ENCODE measurements around the gene CLSTN2. TPM values are rescaled to one million over a fixed set of nuclear protein-coding genes. Genes with fewer than 3 reads are reported as not detected.

CLSTN2 gene
- total RNA-seq, 1 donor from 2014 or later: 12.9 TPM

- no peak for DNase-seq (ENCODE audit: extremely low spot score, unreplicated experiment)
- TF ChIP-seq, protein P1, sequence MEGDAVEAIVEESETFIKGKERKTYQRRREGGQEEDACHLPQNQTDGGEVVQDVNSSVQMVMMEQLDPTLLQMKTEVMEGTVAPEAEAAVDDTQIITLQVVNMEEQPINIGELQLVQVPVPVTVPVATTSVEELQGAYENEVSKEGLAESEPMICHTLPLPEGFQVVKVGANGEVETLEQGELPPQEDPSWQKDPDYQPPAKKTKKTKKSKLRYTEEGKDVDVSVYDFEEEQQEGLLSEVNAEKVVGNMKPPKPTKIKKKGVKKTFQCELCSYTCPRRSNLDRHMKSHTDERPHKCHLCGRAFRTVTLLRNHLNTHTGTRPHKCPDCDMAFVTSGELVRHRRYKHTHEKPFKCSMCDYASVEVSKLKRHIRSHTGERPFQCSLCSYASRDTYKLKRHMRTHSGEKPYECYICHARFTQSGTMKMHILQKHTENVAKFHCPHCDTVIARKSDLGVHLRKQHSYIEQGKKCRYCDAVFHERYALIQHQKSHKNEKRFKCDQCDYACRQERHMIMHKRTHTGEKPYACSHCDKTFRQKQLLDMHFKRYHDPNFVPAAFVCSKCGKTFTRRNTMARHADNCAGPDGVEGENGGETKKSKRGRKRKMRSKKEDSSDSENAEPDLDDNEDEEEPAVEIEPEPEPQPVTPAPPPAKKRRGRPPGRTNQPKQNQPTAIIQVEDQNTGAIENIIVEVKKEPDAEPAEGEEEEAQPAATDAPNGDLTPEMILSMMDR (conservative IDR thresholded peaks at IDR 0.05): no peak
- Mint-ChIP-seq H3K36me3 (no peaks in the 10 kb centered on the region), H3K27ac (no peak overlapping the region), H3K27me3 (no peaks in the 10 kb centered on the region), H3K9me3 (no peaks in the 10 kb centered on the region), H3K4me3 (no peak overlapping the region), H3K4me1 (ENCODE audit: unreplicated experiment) (no peaks in the 10 kb centered on the region)
These were observed 309.9 kb downstream of the CLSTN2 start for GRCh38 chr3:140244893-140245292.

GRCh38 chr3:140246578-140246977 lies 311.6 kb downstream of the CLSTN2 start:
- Mint-ChIP-seq H3K36me3 (no peaks in the 10 kb centered on the region), H3K4me1 (ENCODE audit: unreplicated experiment) (peaks cover 4% of the 10 kb centered on the region), H3K27ac (no peak overlapping the region), H3K9me3 (no peaks in the 10 kb centered on the region), H3K27me3 (no peaks in the 10 kb centered on the region), H3K4me3 (no peak overlapping the region)
- TF ChIP-seq, protein P1 (conservative IDR thresholded peaks at IDR 0.05): no peak
- DNase-seq (ENCODE audit: extremely low spot score, unreplicated experiment): no peak

GRCh38 chr3:140247775-140248174 lies 312.8 kb downstream of the CLSTN2 start:
- H3K27me3 Mint-ChIP-seq: no peaks in the 10 kb centered on the region
- H3K4me1 Mint-ChIP-seq (ENCODE audit: unreplicated experiment): peaks cover 8% of the 10 kb centered on the region
- H3K9me3 Mint-ChIP-seq: no peaks in the 10 kb centered on the region
- no peak overlapping the region for H3K4me3 Mint-ChIP-seq
- DNase-seq (ENCODE audit: extremely low spot score, unreplicated experiment): no peak
- no peaks in the 10 kb centered on the region for H3K36me3 Mint-ChIP-seq
- H3K27ac Mint-ChIP-seq: no peak overlapping the region
- TF ChIP-seq, protein P1 (conservative IDR thresholded peaks at IDR 0.05): no peak

GRCh38 chr3:140249188-140249587 lies 314.2 kb downstream of the CLSTN2 start:
- Mint-ChIP-seq H3K27ac (no peak overlapping the region), H3K9me3 (no peaks in the 10 kb centered on the region), H3K36me3 (no peaks in the 10 kb centered on the region), H3K4me1 (ENCODE audit: unreplicated experiment) (peaks cover 8% of the 10 kb centered on the region), H3K4me3 (no peak overlapping the region), H3K27me3 (no peaks in the 10 kb centered on the region)
- TF ChIP-seq, protein P1 (conservative IDR thresholded peaks at IDR 0.05): no peak
- DNase-seq (ENCODE audit: extremely low spot score, unreplicated experiment): no peak

- no peak overlapping the region for H3K27ac Mint-ChIP-seq
These were observed 315.2 kb downstream of the CLSTN2 start for GRCh38 chr3:140250010-140250855.

More at GRCh38 chr3:140250010-140250855, 315.2 kb downstream of the CLSTN2 start:
- no peak overlapping the region for H3K4me3 Mint-ChIP-seq
- DNase-seq (ENCODE audit: extremely low spot score, unreplicated experiment): no peak
- no peaks in the 10 kb centered on the region for H3K27me3 Mint-ChIP-seq
- no peaks in the 10 kb centered on the region for H3K9me3 Mint-ChIP-seq
- no peaks in the 10 kb centered on the region for H3K36me3 Mint-ChIP-seq
- H3K4me1 Mint-ChIP-seq (ENCODE audit: unreplicated experiment): peaks cover 8% of the 10 kb centered on the region
- TF ChIP-seq, protein P1 (conservative IDR thresholded peaks at IDR 0.05): no peak
